Large intestine (tissue), 3 donors: ENCODE measurements around the gene NDUFB4. TPM values are rescaled to one million over a fixed set of nuclear protein-coding genes. Genes with fewer than 3 reads are reported as not detected.
"Not testable (repeated sequence)": the region's sequence is repeated elsewhere in the genome, so short reads cannot be mapped to it uniquely, and the experiment has no call there.

Source experiments
- DNase-seq, 2 donors: peaks; one replicate each; pipeline versions ENCODE4 v3.0.0 to v3.0.0-alpha.2; 2013
- H3K27ac ChIP-seq: one replicate; pipeline ENCODE4 v1.5.1; 2013; ENCODE audit warnings: low read length
- H3K27me3 ChIP-seq: 2 replicates; pipeline ENCODE4 v1.6.1; 2013; ENCODE audit warnings: low read length; ENCODE audit not compliant: control insufficient read depth, insufficient read depth
- H3K36me3 ChIP-seq: 2 replicates; pipeline ENCODE4 v1.6.1; 2013; ENCODE audit warnings: low read length; ENCODE audit not compliant: control insufficient read depth, insufficient read depth
- H3K4me1 ChIP-seq: one replicate; pipeline ENCODE4 v1.6.1; 2013; ENCODE audit warnings: low read length; ENCODE audit not compliant: control insufficient read depth, insufficient read depth
- H3K4me3 ChIP-seq: one replicate; pipeline ENCODE4 v1.5.1; 2013; ENCODE audit warnings: low read length
- H3K9me3 ChIP-seq: one replicate; pipeline ENCODE4 v1.6.1; 2013; ENCODE audit warnings: mild to moderate bottlenecking, low read depth, low read length, moderate library complexity; ENCODE audit not compliant: control insufficient read depth
- WGBS: methylation state at CpG from one replicate; pipeline ENCODE4 v1.1.5; 2013; ENCODE audit warnings: low lambda C conversion rate; ENCODE audit not compliant: insufficient coverage; 5-methylcytosine and 5-hydroxymethylcytosine counted together
- polyA plus RNA-seq: library from polyadenylated mRNA; unstranded; fragments of 120-200 nt; gene quantifications from one replicate; pipeline ENCODE4 v1.2.1, GENCODE V29; 2013

NDUFB4 gene
- polyA plus RNA-seq, 1 donor: 160 TPM

DNA sequence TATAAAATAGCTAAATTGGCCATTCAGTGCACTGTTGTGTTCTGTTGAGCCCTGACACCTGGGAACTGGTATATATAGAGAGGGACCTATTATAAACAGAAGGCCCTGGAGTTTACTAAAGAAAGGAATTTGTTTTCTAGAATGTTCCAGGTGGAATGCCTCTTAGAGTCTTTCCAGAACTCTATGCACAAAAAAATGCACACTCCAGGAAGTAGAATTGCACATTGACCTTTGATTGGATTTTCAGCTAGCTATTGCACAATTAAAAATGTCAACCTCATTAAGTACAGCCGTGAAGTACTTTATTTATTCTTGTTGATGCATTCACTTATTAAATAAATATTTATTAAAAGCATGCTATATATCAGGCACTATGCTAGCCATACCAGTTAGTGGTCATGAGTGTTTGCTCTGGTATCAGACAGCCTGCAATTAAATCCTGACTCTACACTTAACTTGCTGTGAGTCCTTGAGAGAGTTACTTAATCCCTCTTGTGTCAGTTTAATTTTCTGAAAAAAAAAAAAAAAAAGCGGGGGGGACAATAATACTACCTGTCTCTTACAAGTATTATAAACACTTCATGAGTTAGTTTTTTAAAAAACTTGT lies 40.8 kb downstream of the NDUFB4 start:
- no peaks in the 10 kb centered on the region for H3K36me3 ChIP-seq
- no peaks in the 10 kb centered on the region for H3K27me3 ChIP-seq
- peaks cover 6% of the 10 kb centered on the region for H3K4me1 ChIP-seq
- no peaks in the 10 kb centered on the region for H3K9me3 ChIP-seq
- peak overlapping the region; percentile 5 for H3K27ac ChIP-seq
- WGBS: 40% methylated on average over 1 of the region's 2 CpGs
- DNase-seq: peak; percentile 34 to 69
- H3K4me3 ChIP-seq: no peak overlapping the region

GRCh38 chr3:120637851-120638559 lies 41.9 kb downstream of the NDUFB4 start:
- Histone ChIP-seq H3K9me3 (no peaks in the 10 kb centered on the region), H3K27ac (no peak overlapping the region), H3K27me3 (no peaks in the 10 kb centered on the region), H3K4me1 (peaks cover 6% of the 10 kb centered on the region), H3K4me3 (no peak overlapping the region), H3K36me3 (no peaks in the 10 kb centered on the region)
- no peak for DNase-seq
- WGBS: 100% methylated on average over 2 of the region's 6 CpGs

GRCh38 chr3:120638820-120639219 lies 42.7 kb downstream of the NDUFB4 start:
- H3K9me3 ChIP-seq, H3K27ac ChIP-seq, H3K4me1 ChIP-seq, H3K27me3 ChIP-seq, DNase-seq, H3K4me3 ChIP-seq, H3K36me3 ChIP-seq: not testable (repeated sequence)
- WGBS: no CpG with 5 or more reads among the region's 4 CpGs

- Histone ChIP-seq H3K4me3 (no peak overlapping the region), H3K36me3 (no peaks in the 10 kb centered on the region), H3K27me3 (no peaks in the 10 kb centered on the region), H3K9me3 (no peaks in the 10 kb centered on the region), H3K4me1 (peaks cover 6% of the 10 kb centered on the region), H3K27ac (no peak overlapping the region)
- no CpG with 5 or more reads among the region's 1 CpG for WGBS
- no peak for DNase-seq
Observed at GRCh38 chr3:120640231-120640630, 44.1 kb downstream of the NDUFB4 start.

DNA sequence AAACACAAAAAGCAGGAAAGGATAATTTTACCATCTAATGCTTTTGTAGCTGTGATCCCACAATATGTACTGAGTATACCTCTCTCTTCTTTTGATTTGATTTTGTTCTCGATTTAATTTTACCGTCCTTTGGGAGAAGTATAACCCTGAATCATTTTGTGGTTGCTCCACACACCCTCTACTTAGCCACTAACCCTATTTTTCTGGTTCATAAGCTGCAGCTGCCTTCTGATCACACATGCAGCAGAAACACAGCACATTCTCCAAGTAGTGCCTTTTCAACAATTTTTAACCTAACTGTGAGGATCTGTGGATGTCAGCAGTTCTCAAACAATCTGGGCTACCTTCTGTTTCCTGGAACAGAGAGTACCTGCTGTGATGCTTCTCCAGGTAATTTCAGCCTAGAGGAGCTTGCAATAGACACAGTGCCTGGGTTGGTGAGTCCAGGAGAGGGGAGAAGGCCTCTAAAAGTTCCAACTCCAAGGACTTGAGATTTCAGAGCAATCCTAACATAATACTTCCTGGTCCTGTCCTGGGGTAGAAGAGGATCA lies 45.6 kb downstream of the NDUFB4 start:
- H3K9me3 ChIP-seq: no peaks in the 10 kb centered on the region
- H3K27ac ChIP-seq: no peak overlapping the region
- H3K4me3 ChIP-seq: no peak overlapping the region
- no peak for DNase-seq
- H3K27me3 ChIP-seq: no peaks in the 10 kb centered on the region
- WGBS: 100% methylated on average over 1 of the region's 2 CpGs
- H3K4me1 ChIP-seq: peaks cover 3% of the 10 kb centered on the region
- H3K36me3 ChIP-seq: no peaks in the 10 kb centered on the region

GRCh38 chr3:120642368-120642948 lies 46.3 kb downstream of the NDUFB4 start:
- Histone ChIP-seq H3K36me3 (no peaks in the 10 kb centered on the region), H3K27me3 (no peaks in the 10 kb centered on the region), H3K9me3 (no peaks in the 10 kb centered on the region), H3K4me3 (no peak overlapping the region), H3K4me1 (no peaks in the 10 kb centered on the region), H3K27ac (no peak overlapping the region)
- 100% methylated on average over 1 of the region's 4 CpGs for WGBS
- no peak for DNase-seq

GRCh38 chr3:120645083-120645845 lies 49.1 kb downstream of the NDUFB4 start:
- Histone ChIP-seq H3K27me3 (no peaks in the 10 kb centered on the region), H3K36me3 (no peaks in the 10 kb centered on the region), H3K4me3 (no peak overlapping the region), H3K4me1 (peaks cover 6% of the 10 kb centered on the region), H3K9me3 (no peaks in the 10 kb centered on the region), H3K27ac (no peak overlapping the region)
- DNase-seq: no peak
- no CpG with 5 or more reads among the region's 5 CpGs for WGBS

DNA sequence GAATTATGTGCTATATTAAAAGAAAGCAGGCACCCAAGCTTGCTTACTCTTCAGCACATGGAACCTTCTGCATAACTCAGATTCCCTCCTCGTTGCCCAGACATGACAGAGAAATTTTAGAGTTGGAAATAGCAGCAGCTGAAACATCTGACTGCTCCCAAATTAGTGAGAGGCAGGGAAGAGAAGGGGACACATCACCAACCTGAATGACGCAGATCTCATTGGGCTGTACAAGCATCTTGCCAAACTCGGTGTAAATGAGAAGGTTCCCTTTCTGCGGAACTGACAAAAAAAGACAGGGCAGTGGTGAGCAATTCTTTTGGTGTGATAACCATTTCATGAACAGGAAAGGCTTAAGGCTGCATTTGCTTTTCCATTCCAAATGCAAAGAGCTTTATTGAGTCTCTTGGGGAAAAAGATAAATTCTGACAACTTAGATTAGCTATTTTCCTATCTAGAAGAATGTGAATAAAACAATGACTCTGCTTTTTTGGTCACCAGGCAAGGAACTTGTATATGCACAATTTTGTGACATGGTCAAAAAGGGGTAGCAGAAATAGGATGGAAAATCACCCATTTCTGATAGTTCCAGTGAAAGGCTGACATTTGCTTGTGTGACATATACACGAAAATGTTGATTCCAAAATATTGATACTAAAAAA lies 50.8 kb downstream of the NDUFB4 start:
- Histone ChIP-seq H3K27me3 (no peaks in the 10 kb centered on the region), H3K4me3 (no peak overlapping the region), H3K27ac (no peak overlapping the region), H3K9me3 (no peaks in the 10 kb centered on the region), H3K4me1 (peaks cover 8% of the 10 kb centered on the region), H3K36me3 (peaks cover 2% of the 10 kb centered on the region)
- WGBS: 83% methylated on average over 1 of the region's 5 CpGs
- DNase-seq: no peak

DNA sequence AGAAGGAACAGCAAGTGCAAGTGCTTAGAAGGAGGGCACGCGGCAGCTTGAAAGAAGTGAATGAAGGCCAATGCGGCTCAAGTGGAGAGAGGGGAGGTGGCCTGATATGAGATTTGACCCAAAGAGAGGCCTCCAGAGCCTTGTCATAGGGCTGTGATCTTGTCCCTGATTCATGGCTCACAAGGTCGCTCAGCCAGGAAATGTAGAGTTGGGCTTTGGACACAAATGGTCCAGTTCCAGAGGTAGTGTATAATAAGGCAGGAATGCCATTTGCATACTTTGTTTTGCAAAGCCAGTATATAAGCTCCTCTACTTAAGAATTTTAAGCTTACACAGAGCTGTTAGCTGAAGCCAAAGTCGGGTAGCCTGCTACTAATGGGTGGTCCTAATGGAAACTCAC lies 52.2 kb downstream of the NDUFB4 start:
- no CpG with 5 or more reads among the region's 5 CpGs for WGBS
- no peaks in the 10 kb centered on the region for H3K27me3 ChIP-seq
- H3K9me3 ChIP-seq: no peaks in the 10 kb centered on the region
- H3K36me3 ChIP-seq: peaks cover 2% of the 10 kb centered on the region
- H3K27ac ChIP-seq: no peak overlapping the region
- H3K4me3 ChIP-seq: no peak overlapping the region
- DNase-seq: no peak
- peaks cover 8% of the 10 kb centered on the region for H3K4me1 ChIP-seq

- Histone ChIP-seq H3K9me3 (no peaks in the 10 kb centered on the region), H3K36me3 (peaks cover 2% of the 10 kb centered on the region), H3K27ac (peak overlapping the region; percentile 74), H3K4me1 (peaks cover 8% of the 10 kb centered on the region), H3K27me3 (no peaks in the 10 kb centered on the region), H3K4me3 (no peak overlapping the region)
- peak; percentile 52 to 79 for DNase-seq
- WGBS: 0% methylated on average over 1 of the region's 3 CpGs
Observed at GRCh38 chr3:120649830-120650233, 53.7 kb downstream of the NDUFB4 start.
